ENCODE results near the gene SOCS2.
"Not testable (repeated sequence)": the region's sequence is repeated elsewhere in the genome, so short reads cannot be mapped to it uniquely, and the experiment has no call there.

DNA sequence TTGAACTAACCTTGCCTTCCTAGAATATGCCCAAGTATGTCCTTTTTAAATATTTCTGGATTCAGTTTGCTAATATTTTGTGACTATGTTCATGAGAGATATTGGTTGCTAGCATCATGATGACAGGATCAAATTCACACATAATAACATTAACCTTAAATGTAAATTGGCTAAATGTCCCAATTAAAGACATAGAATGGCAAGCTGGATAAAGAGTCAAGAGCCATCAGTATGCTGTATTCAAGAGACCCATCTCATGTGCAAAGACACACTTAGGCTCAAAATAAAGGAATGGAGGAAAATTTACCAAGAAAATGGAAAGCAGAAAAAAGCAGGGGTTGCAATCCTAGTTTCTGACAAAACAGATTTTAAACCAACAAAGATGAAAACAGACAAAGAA, 14.6 kb upstream of the SOCS2 start:
- not testable (repeated sequence) for TF ChIP-seq POLR2A (IDR thresholded peaks at IDR 0.05; ENCODE audit: low read depth, low read length); POLR2AphosphoS5 (IDR thresholded peaks at IDR 0.05; ENCODE audit: low read depth, low read length); TAF1 (IDR thresholded peaks at IDR 0.05; ENCODE audit: low read depth, low read length); PAX5 (IDR thresholded peaks at IDR 0.05; ENCODE audit: insufficient read depth, low read length, severe bottlenecking); SPI1 (IDR thresholded peaks at IDR 0.05; ENCODE audit: low read depth, low read length); POU2F2 (IDR thresholded peaks at IDR 0.05; ENCODE audit: low read depth, low read length)

All from GM12891 (cell line).